Hepatocyte (in vitro differentiated cells): ENCODE measurements around the gene PHIP.

Experiments used
- EZH2phosphoT487 ChIP-seq: fragments of 200-600 bp; sonication (generic); IDR thresholded peaks from one replicate; pipeline ENCODE4 v1.6.1; 2018; ENCODE audit warnings: antibody characterized with exemption, mild to moderate bottlenecking, low read depth, moderate library complexity; ENCODE audit not compliant: unreplicated experiment, severe bottlenecking
- TF ChIP-seq, protein P1 (sequence below): fragments of 200-600 bp; sonication (generic); IDR thresholded peaks from 2 replicates; pipeline ENCODE4 v1.5.1; 2016; ENCODE audit warnings: antibody characterized with exemption, mild to moderate bottlenecking; ENCODE audit not compliant: poor library complexity

DNA sequence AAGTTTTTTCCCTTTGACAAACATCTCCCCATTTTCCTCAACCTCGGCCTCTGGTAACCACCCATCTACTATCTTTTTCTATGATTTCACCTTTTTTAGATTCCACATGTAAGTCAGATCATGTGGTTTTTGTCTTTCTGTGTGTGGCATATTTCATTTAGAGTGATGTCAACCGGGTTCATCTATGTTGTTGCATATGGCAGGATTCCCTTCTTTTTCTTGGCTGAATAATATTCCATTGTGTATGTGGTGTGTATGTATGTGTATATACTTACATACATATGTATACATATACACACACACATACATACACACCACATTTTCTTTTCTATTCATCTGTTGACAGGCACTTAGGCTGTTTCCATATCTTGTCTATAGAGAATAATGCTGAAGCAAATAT is 22.2 kb upstream of the PHIP start:
- TF ChIP-seq, protein P1, sequence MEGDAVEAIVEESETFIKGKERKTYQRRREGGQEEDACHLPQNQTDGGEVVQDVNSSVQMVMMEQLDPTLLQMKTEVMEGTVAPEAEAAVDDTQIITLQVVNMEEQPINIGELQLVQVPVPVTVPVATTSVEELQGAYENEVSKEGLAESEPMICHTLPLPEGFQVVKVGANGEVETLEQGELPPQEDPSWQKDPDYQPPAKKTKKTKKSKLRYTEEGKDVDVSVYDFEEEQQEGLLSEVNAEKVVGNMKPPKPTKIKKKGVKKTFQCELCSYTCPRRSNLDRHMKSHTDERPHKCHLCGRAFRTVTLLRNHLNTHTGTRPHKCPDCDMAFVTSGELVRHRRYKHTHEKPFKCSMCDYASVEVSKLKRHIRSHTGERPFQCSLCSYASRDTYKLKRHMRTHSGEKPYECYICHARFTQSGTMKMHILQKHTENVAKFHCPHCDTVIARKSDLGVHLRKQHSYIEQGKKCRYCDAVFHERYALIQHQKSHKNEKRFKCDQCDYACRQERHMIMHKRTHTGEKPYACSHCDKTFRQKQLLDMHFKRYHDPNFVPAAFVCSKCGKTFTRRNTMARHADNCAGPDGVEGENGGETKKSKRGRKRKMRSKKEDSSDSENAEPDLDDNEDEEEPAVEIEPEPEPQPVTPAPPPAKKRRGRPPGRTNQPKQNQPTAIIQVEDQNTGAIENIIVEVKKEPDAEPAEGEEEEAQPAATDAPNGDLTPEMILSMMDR, result no peak
- no peak for TF ChIP-seq EZH2phosphoT487
